Endometrial microvascular endothelial cells (primary cell): ENCODE measurements around the gene DCDC2C. TPM values are rescaled to one million over a fixed set of nuclear protein-coding genes. Genes with fewer than 3 reads are reported as not detected.
"Not testable (repeated sequence)": the region's sequence is repeated elsewhere in the genome, so short reads cannot be mapped to it uniquely, and the experiment has no call there.

Source experiments
- in situ Hi-C: cut with HindIII; loops from 2 replicates; pipeline ENCODE4 v1.10.0; 2017; ENCODE audit warnings: low sequenced_read_pairs, low pct_unique_long_range_greater_than_20kb; ENCODE audit errors: inconsistent ontology term
- total RNA-seq: library from RNA; depleted of rRNA; stranded (reverse); fragments of >200 nt; gene quantifications from one replicate; pipeline ENCODE4 v1.2.3, GENCODE V29; 2015; ENCODE audit errors: inconsistent ontology term

The DCDC2C gene
- total RNA-seq, 1 donor from 2014 or later, result not detected

DNA sequence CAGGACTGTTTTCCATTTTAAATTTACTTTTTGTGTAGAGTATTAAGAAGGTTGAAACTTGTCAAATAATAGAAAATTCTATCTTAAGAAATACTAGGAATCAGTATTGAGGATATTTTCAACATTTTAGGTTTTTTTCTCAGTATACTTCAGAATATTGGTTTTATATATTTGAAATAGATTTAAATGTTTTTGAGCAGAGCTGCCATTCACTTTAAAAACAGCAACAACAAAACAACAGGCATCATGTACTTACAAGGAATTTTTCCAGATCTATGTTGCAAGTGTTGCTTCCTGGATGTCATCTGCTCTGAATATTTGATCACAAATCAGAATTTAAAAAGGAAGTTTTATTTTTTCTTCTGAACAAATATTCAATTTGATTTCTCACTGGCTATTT lies 84.4 kb downstream of the DCDC2C start:
- in situ Hi-C loops, result no loop called here

- in situ Hi-C loops, result no loop called here
These were observed 85.9 kb downstream of the DCDC2C start for GRCh38 chr2:3789256-3789655.

- in situ Hi-C loops, result no loop called here
These were observed 89.9 kb downstream of the DCDC2C start for GRCh38 chr2:3793249-3793648.

DNA sequence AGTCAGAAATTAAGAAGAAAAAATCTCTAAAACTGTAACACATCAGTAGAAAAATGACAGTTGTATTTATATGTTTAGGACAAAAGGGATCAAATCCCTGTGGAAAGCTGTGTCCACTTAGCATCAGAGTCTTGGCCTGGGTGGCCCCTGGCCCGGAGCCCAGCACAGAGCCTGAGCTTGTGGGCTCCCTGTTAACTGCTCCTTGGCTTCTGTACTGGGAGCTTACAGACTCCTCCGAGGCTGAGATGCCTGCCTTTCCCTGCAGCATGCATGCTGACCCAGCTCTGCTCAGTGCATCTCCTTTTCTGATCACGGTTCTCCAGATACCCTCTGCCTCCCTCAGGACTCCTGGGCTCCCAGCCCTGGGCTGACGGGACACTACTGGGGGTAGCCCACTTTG lies 98.1 kb downstream of the DCDC2C start:
- in situ Hi-C loops, result no loop called here

DNA sequence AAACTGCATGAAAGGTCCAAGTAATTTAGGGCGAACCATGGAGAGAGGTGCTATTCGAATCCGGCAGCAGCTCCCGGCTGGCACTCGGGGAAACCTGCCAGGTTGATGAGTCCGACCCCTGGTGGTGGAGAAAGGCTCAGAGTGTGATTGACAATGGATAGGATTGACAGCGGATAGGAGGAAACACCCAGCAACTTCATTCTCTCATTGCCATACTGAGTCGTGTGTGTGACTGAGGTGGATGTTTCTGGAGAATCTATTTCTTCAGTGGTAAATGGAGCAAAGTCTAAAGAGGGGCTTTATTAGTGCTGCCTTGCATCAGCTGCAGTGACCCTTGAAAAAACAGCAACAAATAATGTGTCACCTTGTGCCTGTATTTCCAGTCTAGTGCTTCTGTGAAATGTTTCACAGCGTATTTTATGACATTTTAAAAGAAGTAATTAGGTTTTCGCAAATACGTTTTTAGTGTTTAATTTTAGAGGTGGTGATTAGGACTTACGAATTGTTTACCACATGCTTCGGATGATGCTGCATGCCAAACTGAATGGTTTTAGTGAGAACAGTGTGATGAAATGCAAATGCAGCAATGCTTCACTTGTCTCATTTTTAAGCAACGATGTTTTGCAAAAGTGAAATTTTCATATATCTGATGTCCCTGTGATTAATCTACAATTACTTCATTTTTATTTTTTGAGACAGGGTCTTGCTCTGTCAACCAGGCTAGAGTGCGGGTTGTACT lies 102.0 kb downstream of the DCDC2C start:
- in situ Hi-C loops, result no loop called here

- in situ Hi-C loops, result no loop called here
These were observed 102.8 kb downstream of the DCDC2C start for GRCh38 chr2:3806168-3806567.

GRCh38 chr2:3806730-3807129 lies 103.4 kb downstream of the DCDC2C start:
- in situ Hi-C loops, result no loop called here

GRCh38 chr2:3807853-3808252 lies 104.5 kb downstream of the DCDC2C start:
- in situ Hi-C loops, result no loop called here

DNA sequence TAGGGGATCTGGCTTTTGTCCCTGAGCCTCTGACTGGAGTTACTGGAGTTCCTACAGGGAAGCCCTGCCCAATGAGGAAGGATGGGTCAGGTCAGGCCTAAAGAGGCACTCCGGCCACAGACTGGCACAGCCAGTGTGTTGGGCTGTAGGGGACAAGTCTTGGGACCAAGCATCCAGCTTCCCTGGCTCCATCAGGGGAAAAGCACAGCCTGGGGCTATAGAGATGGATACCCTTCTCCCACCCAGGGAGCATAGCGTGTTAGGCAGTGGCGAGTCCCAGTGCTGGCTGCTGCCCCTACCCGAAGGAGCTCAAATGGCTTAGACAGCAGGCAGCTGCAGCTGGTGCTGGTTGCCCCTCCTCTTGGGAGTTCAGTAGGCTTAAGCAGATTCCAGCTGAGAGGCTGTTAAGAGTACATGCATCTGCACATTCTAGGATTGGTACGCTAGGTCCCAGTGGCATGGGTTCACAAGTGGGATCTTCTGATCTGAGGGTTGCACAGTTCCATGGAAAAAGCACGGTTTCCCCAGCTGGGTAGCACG lies 111.4 kb downstream of the DCDC2C start:
- in situ Hi-C loops, result no loop called here

GRCh38 chr2:3817144-3817543 lies 113.8 kb downstream of the DCDC2C start:
- in situ Hi-C loops, result not testable (repeated sequence)

GRCh38 chr2:3823748-3824147 lies 120.4 kb downstream of the DCDC2C start:
- in situ Hi-C loops, result no loop called here

DNA sequence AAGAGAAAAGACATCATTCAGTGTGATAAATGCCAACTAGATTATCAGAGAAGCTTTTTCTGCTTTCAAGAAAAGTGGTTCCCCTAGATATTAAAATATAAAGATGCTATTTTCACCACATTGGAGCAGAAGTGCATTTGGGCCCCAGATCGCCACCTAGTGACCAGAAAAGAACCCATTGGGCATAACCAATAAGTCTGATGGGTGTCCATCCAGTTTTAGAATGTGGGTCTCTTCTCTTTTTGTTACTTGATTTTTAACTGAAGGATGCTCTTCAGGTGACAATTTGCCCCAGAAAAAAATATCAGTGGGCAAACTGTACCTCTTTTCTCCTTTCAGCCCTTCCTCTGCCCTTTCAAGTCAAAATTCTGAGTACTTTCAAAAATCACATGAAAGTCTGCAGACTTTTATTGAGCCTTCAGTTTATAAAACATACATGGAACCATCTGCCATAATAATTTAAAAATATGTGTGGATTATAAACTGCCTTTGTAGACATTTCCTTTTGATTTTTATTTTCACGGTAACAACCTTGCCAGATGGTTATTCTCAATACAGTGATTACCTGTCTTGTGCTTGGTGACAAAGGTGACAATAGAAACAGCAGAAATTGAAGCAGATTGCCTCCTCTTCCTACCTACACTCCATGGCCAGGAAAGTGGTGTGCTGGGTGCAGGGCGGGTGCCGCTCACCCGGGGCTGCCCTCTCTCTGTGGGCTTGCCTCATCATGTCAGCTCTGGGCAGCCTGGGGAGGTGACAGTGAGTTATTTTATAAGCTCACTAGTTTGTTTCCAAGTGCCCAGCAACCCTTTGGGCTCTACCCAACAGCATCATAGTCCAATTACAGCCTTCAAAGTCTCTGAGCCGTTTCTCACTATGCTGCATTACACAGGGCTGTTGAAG lies 124.5 kb downstream of the DCDC2C start:
- in situ Hi-C loops, result no loop called here

- in situ Hi-C loops, result no loop called here
These were observed 127.4 kb downstream of the DCDC2C start for GRCh38 chr2:3830796-3831195.

DNA sequence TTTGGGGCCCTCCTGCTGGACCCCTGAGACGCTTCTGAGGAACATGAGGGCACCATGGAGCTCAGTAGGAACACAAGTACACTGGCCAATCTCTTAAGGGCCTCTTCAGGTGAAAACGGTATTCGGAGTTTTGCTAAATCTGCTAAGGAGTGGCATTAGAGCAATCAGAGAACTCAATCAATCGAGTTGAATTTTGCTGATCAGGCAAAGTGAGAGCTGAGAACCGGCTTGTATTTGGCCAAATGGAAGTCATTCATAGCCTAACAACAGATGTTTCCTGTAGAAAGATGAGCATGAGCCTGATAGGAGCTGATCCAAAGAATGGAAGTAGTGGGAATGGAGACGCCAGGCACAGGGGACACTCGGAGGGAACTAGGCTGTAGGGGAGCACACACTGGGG lies 133.7 kb downstream of the DCDC2C start:
- in situ Hi-C loops, result no loop called here

- in situ Hi-C loops, result no loop called here
These were observed 135.0 kb downstream of the DCDC2C start for GRCh38 chr2:3838348-3838747.

- in situ Hi-C loops, result no loop called here
These were observed 136.1 kb downstream of the DCDC2C start for GRCh38 chr2:3839476-3839875.

DNA sequence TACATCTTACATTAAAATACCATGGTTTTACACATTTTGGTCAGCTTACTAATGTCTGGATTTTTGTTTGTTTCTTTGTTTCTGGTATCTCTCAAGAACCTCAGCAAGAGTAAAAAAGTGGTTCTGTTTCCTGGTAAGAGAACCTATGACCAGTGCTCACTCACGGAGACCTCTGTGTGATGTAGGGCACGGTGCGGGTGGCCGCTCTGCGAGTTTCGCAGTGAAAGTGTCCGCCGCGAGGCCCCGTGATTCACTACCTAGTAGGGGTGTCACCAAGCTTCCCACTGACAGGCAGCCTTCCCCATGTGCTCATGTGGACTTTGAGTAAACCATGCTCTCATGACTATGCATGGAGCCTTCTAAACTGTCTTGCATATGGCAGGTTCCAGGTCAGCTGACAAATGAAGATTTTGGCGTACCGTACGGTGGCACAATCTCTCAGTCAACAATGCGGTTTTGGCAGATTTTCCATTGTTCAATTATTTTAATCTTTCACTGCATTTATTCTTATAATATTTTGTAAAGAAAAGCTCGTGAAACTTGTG lies 137.3 kb downstream of the DCDC2C start:
- in situ Hi-C loops, result no loop called here

DNA sequence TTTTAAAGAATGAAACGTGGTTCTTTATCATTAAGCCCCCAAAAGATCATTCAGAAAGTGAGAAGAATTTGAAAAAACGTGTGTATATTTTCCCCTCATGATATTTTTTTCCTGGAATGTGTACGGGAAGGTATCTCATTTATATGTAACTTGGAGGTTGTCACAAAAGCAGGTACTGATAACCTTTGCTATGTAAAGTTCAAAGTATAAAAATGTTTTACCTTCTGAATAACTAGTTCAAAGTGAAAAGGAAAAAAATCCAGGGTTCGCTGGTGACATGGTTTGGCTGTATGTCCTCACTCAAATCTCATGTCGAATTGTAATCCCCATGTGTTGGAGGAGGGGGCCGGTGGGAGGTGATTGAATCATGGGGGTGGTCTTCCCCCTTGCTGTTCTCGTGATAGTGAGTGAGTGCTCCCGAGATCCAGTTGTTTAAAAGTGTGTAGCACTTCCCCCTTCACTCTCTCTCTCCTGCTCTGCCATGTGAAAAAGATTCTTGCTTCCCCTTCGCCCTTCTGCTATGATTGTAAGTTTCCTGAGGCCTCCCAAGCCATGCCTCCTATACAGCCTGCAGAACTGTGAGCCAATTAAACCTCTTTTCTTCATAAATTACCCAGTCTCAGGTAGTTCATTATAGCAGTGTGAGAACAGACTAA lies 144.2 kb downstream of the DCDC2C start:
- in situ Hi-C loops, result no loop called here

DNA sequence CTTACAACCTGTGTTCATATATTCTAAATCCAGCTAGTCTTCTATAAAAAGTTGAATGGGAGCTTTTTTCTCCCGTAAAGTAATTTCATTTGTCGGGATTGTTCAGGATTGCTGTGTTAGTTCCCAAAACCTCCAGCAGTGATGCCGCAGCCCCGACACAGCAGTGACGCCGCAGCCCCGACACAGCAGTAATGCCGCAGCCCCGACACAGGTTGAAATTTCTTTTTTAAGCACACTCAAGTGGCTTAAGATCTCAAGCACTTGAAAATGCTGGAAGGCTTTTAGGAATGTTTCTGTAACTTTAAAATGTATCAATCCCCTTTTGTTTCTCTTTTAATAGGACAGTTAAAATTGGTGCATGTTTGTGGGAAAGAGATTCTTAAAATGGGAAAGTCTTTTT lies 145.4 kb downstream of the DCDC2C start:
- in situ Hi-C loops, result no loop called here
